Measurements from ENCODE around the gene CCDC169. TPM values are rescaled to one million over a fixed set of nuclear protein-coding genes. Genes with fewer than 3 reads are reported as not detected.

The CCDC169 gene
- total and polyA plus RNA-seq, 8 donors: 0.76 to 10.2 (median 5.0) TPM

GRCh38 chr13:36282821-36283432 is 14.7 kb downstream of the CCDC169 start:
- TF ChIP-seq CTCF (IDR thresholded peaks at IDR 0.05): peak; percentile 70 to 71
- ATAC-seq (peak; percentile 81), DNase-seq (peak in 2 of 4 donors; percentile 36 to 58)
- H3K4me3 ChIP-seq: no peak overlapping the region
- peaks cover 0 to 2% of the 10 kb centered on the region in 2 donors for H3K9me3 ChIP-seq
- no peaks in the 10 kb centered on the region for H3K36me3 ChIP-seq
- intact Hi-C loops (cut with DNase I): no loop called here
- H3K27me3 ChIP-seq: no peaks in the 10 kb centered on the region
- H3K4me1 ChIP-seq: no peaks in the 10 kb centered on the region
- no peak overlapping the region for H3K27ac ChIP-seq

- Histone ChIP-seq H3K27ac (no peak overlapping the region), H3K4me3 (no peak overlapping the region), H3K36me3 (no peaks in the 10 kb centered on the region), H3K9me3 (no peaks in the 10 kb centered on the region), H3K27me3 (no peaks in the 10 kb centered on the region), H3K4me1 (no peaks in the 10 kb centered on the region)
- ATAC-seq (peak; percentile 91), DNase-seq (peak in 2 of 4 donors; percentile 42 to 74)
- TF ChIP-seq CTCF (IDR thresholded peaks at IDR 0.05): peak; percentile 28 to 44
- intact Hi-C loops (cut with DNase I): no loop called here
Measured at GRCh38 chr13:36275190-36276002, 22.2 kb downstream of the CCDC169 start.

GRCh38 chr13:36273431-36273830 is 24.2 kb downstream of the CCDC169 start:
- H3K4me1 ChIP-seq: no peaks in the 10 kb centered on the region
- intact Hi-C loops (cut with DNase I): loop anchor here in 1 of 2 donors (5.0 kb wide), 1 partner anchor 296 kb away; no protein-coding TSS in a partner anchor
- no peaks in the 10 kb centered on the region for H3K9me3 ChIP-seq
- ATAC-seq (no peak), DNase-seq (no peak)
- TF ChIP-seq CTCF (IDR thresholded peaks at IDR 0.05): no peak
- no peak overlapping the region for H3K27ac ChIP-seq
- no peaks in the 10 kb centered on the region for H3K36me3 ChIP-seq
- no peaks in the 10 kb centered on the region for H3K27me3 ChIP-seq
- no peak overlapping the region for H3K4me3 ChIP-seq

- Histone ChIP-seq H3K27ac (no peak overlapping the region), H3K27me3 (no peaks in the 10 kb centered on the region), H3K4me1 (no peaks in the 10 kb centered on the region), H3K36me3 (no peaks in the 10 kb centered on the region), H3K4me3 (no peak overlapping the region), H3K9me3 (no peaks in the 10 kb centered on the region)
- TF ChIP-seq CTCF (IDR thresholded peaks at IDR 0.05): no peak
- ATAC-seq (peak; percentile 66), DNase-seq (no peak)
- intact Hi-C loops (cut with DNase I): no loop called here
Measured at GRCh38 chr13:36261976-36262375, 35.6 kb downstream of the CCDC169 start.

- Histone ChIP-seq H3K27ac (no peak overlapping the region), H3K27me3 (no peaks in the 10 kb centered on the region), H3K9me3 (no peaks in the 10 kb centered on the region), H3K4me1 (no peaks in the 10 kb centered on the region), H3K36me3 (no peaks in the 10 kb centered on the region), H3K4me3 (no peak overlapping the region)
- no peak for ATAC-seq
- DNase-seq: no peak
- intact Hi-C loops (cut with DNase I): no loop called here
- TF ChIP-seq CTCF (IDR thresholded peaks at IDR 0.05): no peak
Measured at GRCh38 chr13:36261011-36261410, 36.6 kb downstream of the CCDC169 start.
